Spinal cord (tissue), 10 donors: ENCODE data around the gene FGD2. TPM values are rescaled to one million over a fixed set of nuclear protein-coding genes. Genes with fewer than 3 reads are reported as not detected.

Source experiments
- DNase-seq, 6 donors: peaks; one replicate each; pipeline versions ENCODE4 v3.0.0 to v3.0.0-alpha.2; 2013 to 2015; ENCODE audit warnings: low spot score in 6 of 6, low read depth in 4 of 6
- H3K27ac ChIP-seq: one replicate; pipeline ENCODE4 v1.5.1; 2013; ENCODE audit warnings: low read depth, low read length, control low read depth
- H3K27me3 ChIP-seq: one replicate; pipeline ENCODE4 v1.6.1; 2013; ENCODE audit warnings: low read length; ENCODE audit not compliant: control insufficient read depth, insufficient read depth
- H3K36me3 ChIP-seq: one replicate; pipeline ENCODE4 v1.6.1; 2013; ENCODE audit warnings: low read length; ENCODE audit not compliant: control insufficient read depth, insufficient read depth
- H3K4me1 ChIP-seq: one replicate; pipeline ENCODE4 v1.6.1; 2013; ENCODE audit warnings: low read length; ENCODE audit not compliant: control insufficient read depth, insufficient read depth
- H3K4me3 ChIP-seq: one replicate; pipeline ENCODE4 v1.5.1; 2013; ENCODE audit warnings: low read depth, low read length, control low read depth
- H3K9me3 ChIP-seq: one replicate; pipeline ENCODE4 v1.6.1; 2013; ENCODE audit warnings: low read length; ENCODE audit not compliant: control insufficient read depth, insufficient read depth
- WGBS: methylation state at CpG from one replicate; pipeline ENCODE4 v1.1.5; 2013; ENCODE audit warnings: missing lambda C conversion rate; ENCODE audit not compliant: insufficient coverage; 5-methylcytosine and 5-hydroxymethylcytosine counted together
- polyA plus RNA-seq, 2 donors: library from polyadenylated mRNA; unstranded; fragments of 120-200 nt; gene quantifications; one replicate each; pipeline ENCODE4 v1.2.1, GENCODE V29; 2013; ENCODE audit not compliant: insufficient read length in 2 of 2
- total RNA-seq, 2 donors: library from RNA; depleted of rRNA in 1 of 2; stranded (reverse); fragments of 120-200 nt in 1 of 2; fragments of >200 nt in 1 of 2; gene quantifications; one replicate each; pipeline versions ENCODE4 v1.2.3 to v1.2.4, GENCODE V29; 2013 to 2014
- donor health status: healthy.

Gene FGD2
- total and polyA plus RNA-seq, 4 donors = 5.5 to 9.6 (median 7.6) TPM

GRCh38 chr6:37025621-37026466, 20.4 kb downstream of the FGD2 start:
- no peak for DNase-seq
- Histone ChIP-seq H3K9me3 (no peaks in the 10 kb centered on the region), H3K36me3 (peaks cover 2% of the 10 kb centered on the region), H3K27ac (no peak overlapping the region), H3K4me1 (no peaks in the 10 kb centered on the region), H3K4me3 (no peak overlapping the region), H3K27me3 (no peaks in the 10 kb centered on the region)
- 86% methylated on average over 22 of the region's 24 CpGs for WGBS

GRCh38 chr6:37027036-37027720, 21.7 kb downstream of the FGD2 start:
- DNase-seq = no peak
- Histone ChIP-seq H3K4me1 (no peaks in the 10 kb centered on the region), H3K36me3 (peaks cover 2% of the 10 kb centered on the region), H3K9me3 (no peaks in the 10 kb centered on the region), H3K27ac (no peak overlapping the region), H3K27me3 (no peaks in the 10 kb centered on the region), H3K4me3 (no peak overlapping the region)
- WGBS = 80% methylated on average over 15 of the region's 15 CpGs

- H3K36me3 ChIP-seq = peaks cover 2% of the 10 kb centered on the region
- H3K4me1 ChIP-seq = no peaks in the 10 kb centered on the region
- no peaks in the 10 kb centered on the region for H3K27me3 ChIP-seq
- DNase-seq = no peak
- WGBS = 84% methylated on average over 12 of the region's 17 CpGs
- no peak overlapping the region for H3K4me3 ChIP-seq
- H3K27ac ChIP-seq = no peak overlapping the region
- no peaks in the 10 kb centered on the region for H3K9me3 ChIP-seq
Measured at GRCh38 chr6:37027811-37028469, 22.5 kb downstream of the FGD2 start.

DNA sequence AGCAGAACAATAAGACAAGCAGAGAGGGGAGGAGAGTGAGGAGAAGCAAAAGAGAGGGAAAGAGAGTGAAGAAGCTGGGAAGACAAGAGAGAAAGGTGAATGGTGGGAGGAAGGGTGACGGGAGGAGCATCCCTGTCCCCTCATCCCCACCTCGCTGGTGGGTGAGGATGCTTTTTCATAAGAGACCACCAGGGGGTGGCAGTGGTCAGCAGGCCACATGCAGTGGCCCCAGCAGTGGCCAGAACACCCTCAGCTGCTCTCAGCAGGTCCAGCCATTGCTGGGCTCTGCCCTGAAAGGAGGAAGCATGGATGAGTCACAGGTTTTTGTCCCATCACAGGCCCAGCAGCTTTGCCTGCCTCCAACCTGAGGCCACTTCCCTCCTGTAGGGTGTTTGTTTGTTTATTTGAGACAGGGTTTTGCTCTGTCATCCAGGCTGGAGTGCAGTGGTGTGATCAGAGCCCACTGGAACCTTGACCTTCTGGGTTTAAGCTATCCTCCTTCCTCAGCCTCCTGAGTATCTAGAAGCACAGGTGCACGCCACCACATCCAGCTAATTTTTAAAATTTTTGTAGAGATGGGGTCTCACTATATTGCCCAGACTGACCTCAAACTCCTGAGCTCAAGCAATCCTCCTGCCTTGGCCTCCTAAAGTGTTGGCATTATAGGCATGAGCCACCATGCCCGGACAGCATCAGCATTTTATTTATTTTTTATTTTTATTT, 24.0 kb downstream of the FGD2 start:
- H3K36me3 ChIP-seq = peaks cover 2% of the 10 kb centered on the region
- H3K4me3 ChIP-seq = no peak overlapping the region
- no peaks in the 10 kb centered on the region for H3K27me3 ChIP-seq
- 53% methylated on average over 3 of the region's 4 CpGs for WGBS
- peak in 2 of 6 donors; percentile 57 to 67 for DNase-seq
- H3K4me1 ChIP-seq = no peaks in the 10 kb centered on the region
- H3K9me3 ChIP-seq = no peaks in the 10 kb centered on the region
- H3K27ac ChIP-seq = no peak overlapping the region

GRCh38 chr6:37030599-37030998, 25.1 kb downstream of the FGD2 start:
- H3K27me3 ChIP-seq = no peaks in the 10 kb centered on the region
- no peak overlapping the region for H3K27ac ChIP-seq
- H3K36me3 ChIP-seq = peaks cover 2% of the 10 kb centered on the region
- no peaks in the 10 kb centered on the region for H3K9me3 ChIP-seq
- H3K4me1 ChIP-seq = no peaks in the 10 kb centered on the region
- no peak overlapping the region for H3K4me3 ChIP-seq
- no peak for DNase-seq
- no CpG with 5 or more reads among the region's 2 CpGs for WGBS

DNA sequence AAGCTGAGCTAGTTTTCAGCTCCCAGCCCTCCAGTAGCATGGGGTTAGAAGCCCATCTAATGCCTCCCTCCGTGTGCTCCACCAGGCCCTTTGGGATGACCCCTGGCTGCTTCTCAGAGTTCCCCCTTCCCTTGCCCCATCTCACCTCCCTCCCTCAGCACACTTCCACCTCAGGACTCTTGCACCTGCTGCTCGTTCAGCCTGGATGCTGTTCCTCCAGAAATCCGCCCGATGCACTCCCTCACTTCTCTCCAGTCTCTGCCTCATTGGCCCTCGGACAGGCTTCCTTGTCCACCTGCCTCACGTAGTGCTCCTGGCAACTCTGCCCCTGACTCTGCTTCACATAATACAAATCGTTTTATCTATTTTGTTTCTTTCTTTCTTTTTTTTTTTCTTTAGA, 26.8 kb downstream of the FGD2 start:
- Histone ChIP-seq H3K4me3 (no peak overlapping the region), H3K27me3 (no peaks in the 10 kb centered on the region), H3K4me1 (no peaks in the 10 kb centered on the region), H3K27ac (no peak overlapping the region), H3K36me3 (peaks cover 2% of the 10 kb centered on the region), H3K9me3 (no peaks in the 10 kb centered on the region)
- WGBS = 86% methylated on average over 6 of the region's 7 CpGs
- no peak for DNase-seq

- Histone ChIP-seq H3K27ac (no peak overlapping the region), H3K9me3 (no peaks in the 10 kb centered on the region), H3K4me3 (no peak overlapping the region), H3K36me3 (no peaks in the 10 kb centered on the region), H3K4me1 (no peaks in the 10 kb centered on the region), H3K27me3 (no peaks in the 10 kb centered on the region)
- no peak for DNase-seq
- 69% methylated on average over 5 of the region's 7 CpGs for WGBS
Measured at GRCh38 chr6:37033255-37033654, 27.8 kb downstream of the FGD2 start.

GRCh38 chr6:37033819-37034795, 28.7 kb downstream of the FGD2 start:
- Histone ChIP-seq H3K4me3 (no peak overlapping the region), H3K27ac (no peak overlapping the region), H3K27me3 (no peaks in the 10 kb centered on the region), H3K4me1 (peaks cover 7% of the 10 kb centered on the region), H3K36me3 (no peaks in the 10 kb centered on the region), H3K9me3 (no peaks in the 10 kb centered on the region)
- 84% methylated on average over 2 of the region's 8 CpGs for WGBS
- no peak for DNase-seq
